ENCODE results near the gene PLIN4. TPM values are rescaled to one million over a fixed set of nuclear protein-coding genes. Genes with fewer than 3 reads are reported as not detected.
A peak's percentile ranks its signal among the peaks of the same experiment; 100 is the strongest.

Gene PLIN4
- total and polyA plus RNA-seq, 9 of the 15 experiments (the other 6 are each of a cell fraction or from before 2014, with no cell fraction given) = 0.04 to 0.16 (median 0.07) TPM; not detected in 3

- TF ChIP-seq VEZF1 (CRISPR knock-in tag; IDR thresholded peaks at IDR 0.05) (peak; percentile 41), MAZ (CRISPR knock-in tag; conservative IDR thresholded peaks at IDR 0.05 in 1 of 2, IDR thresholded peaks at IDR 0.05 in 1 of 2) (0 out of 4 replicates have a peak, but pooled peaks of 1 of the 2 experiments have one; percentile 4), ESRRA (IDR thresholded peaks at IDR 0.05; ENCODE audit: borderline replicate concordance, low read depth) (peak; percentile 95), HNRNPUL1 (IDR thresholded peaks at IDR 0.05; ENCODE audit: low read length) (no peak), BRD4 (IDR thresholded peaks at IDR 0.05) (no peak), ZKSCAN3 (CRISPR knock-in tag; IDR thresholded peaks at IDR 0.05) (no peak), ADNP (tag; IDR thresholded peaks at IDR 0.05) (peak; percentile 98), ZFPM2 (CRISPR knock-in tag; IDR thresholded peaks at IDR 0.05) (no peak), MBD2 (IDR thresholded peaks at IDR 0.05; ENCODE audit: borderline replicate concordance, low read depth) (peak; percentile 87), FUS (optimal IDR thresholded peaks at IDR 0.05; ENCODE audit: low read depth, low read length) (no peak), ZFP36 (IDR thresholded peaks at IDR 0.05; ENCODE audit: low read depth, low read length, partially characterized antibody) (peak; percentile 100), ZNF740 (CRISPR knock-in tag; IDR thresholded peaks at IDR 0.05) (no peak; the same call in 1 of the 2 replicates), ZNF740 (tag; IDR thresholded peaks at IDR 0.05) (no peak), RBM39 (optimal IDR thresholded peaks at IDR 0.05; ENCODE audit: low read depth, low read length) (peak; percentile 77), ZNF431 (CRISPR knock-in tag; IDR thresholded peaks at IDR 0.05) (0 out of 2 replicates have a peak, but pooled peaks have one; percentile 39), RBM25 (IDR thresholded peaks at IDR 0.05; ENCODE audit: low read depth, low read length, severe bottlenecking) (peak; percentile 96), ID3 (CRISPR knock-in tag; IDR thresholded peaks at IDR 0.05) (no peak), ID3 (tag; IDR thresholded peaks at IDR 0.05) (0 out of 2 replicates have a peak, but pooled peaks have one; percentile 27), MTA3 (IDR thresholded peaks at IDR 0.05; ENCODE audit: borderline replicate concordance) (peak; percentile 68), SP1 (CRISPR knock-in tag; IDR thresholded peaks at IDR 0.05) (peak; percentile 83), ATF1 (CRISPR knock-in tag; IDR thresholded peaks at IDR 0.05) (no peak), ATF1 (tag; IDR thresholded peaks at IDR 0.05) (peak; percentile 70), ZNF436 (CRISPR knock-in tag; IDR thresholded peaks at IDR 0.05) (peak; percentile 100), ZSCAN32 (CRISPR knock-in tag; IDR thresholded peaks at IDR 0.05) (0 out of 2 replicates have a peak, but pooled peaks have one; percentile 56), MNT (conservative IDR thresholded peaks at IDR 0.05) (peak; percentile 42 to 56; a peak in 2 of 4 replicates), SMARCA5 (IDR thresholded peaks at IDR 0.05) (peak; percentile 100)
Observed at GRCh38 chr19:4555657-4556561, 37.6 kb upstream of the PLIN4 start (continued).

Measured in K562 (cell line).